ENCODE results near the gene SASH1.

GRCh38 chr6:148514091-148514845, 171.6 kb downstream of the SASH1 start:
- TF ChIP-seq CTCF (conservative IDR thresholded peaks at IDR 0.05; ENCODE audit: low read depth, low read length) (no peak), EZH2phosphoT487 (IDR thresholded peaks at IDR 0.05; ENCODE audit: borderline replicate concordance, low read length) (no peak), EZH2 (IDR thresholded peaks at IDR 0.05; ENCODE audit: low read length, unreplicated experiment) (no peak)

Data from PC-3 (cell line).